ENCODE results near the gene PPEF2.
"Not testable (repeated sequence)": the region's sequence is repeated elsewhere in the genome, so short reads cannot be mapped to it uniquely, and the experiment has no call there.

The PPEF2 gene, protein sequence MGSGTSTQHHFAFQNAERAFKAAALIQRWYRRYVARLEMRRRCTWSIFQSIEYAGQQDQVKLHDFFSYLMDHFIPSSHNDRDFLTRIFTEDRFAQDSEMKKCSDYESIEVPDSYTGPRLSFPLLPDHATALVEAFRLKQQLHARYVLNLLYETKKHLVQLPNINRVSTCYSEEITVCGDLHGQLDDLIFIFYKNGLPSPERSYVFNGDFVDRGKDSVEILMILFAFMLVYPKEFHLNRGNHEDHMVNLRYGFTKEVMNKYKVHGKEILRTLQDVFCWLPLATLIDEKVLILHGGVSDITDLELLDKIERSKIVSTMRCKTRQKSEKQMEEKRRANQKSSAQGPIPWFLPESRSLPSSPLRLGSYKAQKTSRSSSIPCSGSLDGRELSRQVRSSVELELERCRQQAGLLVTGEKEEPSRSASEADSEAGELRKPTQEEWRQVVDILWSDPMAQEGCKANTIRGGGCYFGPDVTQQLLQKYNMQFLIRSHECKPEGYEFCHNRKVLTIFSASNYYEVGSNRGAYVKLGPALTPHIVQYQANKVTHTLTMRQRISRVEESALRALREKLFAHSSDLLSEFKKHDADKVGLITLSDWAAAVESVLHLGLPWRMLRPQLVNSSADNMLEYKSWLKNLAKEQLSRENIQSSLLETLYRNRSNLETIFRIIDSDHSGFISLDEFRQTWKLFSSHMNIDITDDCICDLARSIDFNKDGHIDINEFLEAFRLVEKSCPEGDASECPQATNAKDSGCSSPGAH

DNA sequence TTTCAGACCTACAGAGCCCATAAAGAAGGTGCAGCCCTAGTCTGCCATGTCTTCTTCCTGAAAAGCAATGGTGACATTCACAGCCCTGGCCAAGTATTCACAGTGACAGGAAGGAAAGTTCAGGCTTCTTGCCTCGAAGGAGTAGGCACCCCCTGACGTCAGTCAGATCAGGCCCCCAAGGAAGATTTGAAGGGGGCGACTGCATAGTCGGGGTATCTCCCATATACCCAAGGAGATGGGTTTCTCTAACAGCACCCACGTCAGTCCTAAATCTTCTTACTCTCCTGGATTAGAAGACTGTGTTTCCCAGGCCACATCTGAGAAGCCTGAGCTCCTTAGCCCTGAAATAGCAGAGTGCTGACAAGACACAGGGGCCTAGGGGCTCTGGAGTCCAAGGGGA is at the start of gene PPEF2:
Gene PPEF2 (minus strand): TSS at position 101 of the 400 bp plus-strand sequence. CDS start 6,127 bp downstream, outside the sequence.
- DNase-seq, result no peak

DNA sequence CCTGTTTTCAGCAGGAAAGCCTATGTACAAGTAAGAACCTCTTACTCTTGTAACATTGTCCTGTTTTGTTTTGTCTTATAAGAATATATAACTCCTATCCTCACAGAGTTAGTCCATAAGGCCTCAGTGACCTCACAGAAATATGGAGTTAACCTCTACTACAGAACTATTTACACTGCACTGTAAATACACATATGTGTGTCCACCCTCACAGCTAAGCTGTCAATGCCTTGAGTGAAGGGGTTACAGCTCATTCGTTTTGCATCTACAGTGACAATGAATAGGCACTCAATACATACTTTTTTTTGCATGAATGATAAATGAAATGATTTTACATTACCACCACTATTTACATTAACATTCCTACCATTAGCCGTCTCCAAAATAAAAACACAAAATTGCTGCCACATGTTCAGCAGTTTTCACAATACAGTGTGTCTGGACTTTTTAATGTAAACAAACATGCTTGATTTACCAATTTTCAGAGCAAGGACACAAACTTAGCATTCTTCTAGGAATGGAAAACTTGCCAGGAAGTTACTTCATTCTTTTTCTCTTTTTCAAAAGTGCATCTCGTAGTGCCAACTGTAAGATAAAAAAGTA is 48.1 kb upstream of the PPEF2 start:
- no peak for DNase-seq

DNA sequence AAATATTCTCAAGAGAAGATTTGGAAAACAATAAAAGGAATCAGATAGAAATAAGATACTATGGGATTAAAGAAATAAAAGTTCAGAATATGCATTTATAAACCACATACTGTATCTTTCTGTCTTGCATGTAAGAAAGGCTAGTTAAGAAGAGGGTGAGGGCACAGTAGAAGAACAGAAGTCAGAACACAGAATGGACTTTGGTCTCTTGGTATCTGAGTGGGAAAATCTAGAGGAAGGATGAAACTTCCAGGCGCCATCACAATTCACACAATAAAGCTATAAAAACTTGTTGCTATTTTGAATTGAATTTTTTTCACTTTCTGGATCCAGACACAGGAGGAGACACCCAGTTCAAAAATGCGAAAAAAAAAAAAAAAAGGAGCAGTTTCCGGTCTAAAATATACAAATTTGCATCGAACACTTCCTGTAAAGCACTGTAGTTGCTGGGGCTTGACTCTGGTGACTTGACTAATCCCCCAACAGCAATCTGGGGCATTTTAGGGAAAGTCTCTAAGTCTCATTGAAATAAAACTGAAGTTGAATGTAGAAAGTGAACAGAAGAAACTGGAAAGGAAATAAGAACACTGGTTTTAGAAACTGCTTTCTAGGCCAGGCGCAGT is 46.7 kb upstream of the PPEF2 start:
- DNase-seq, result no peak

DNA sequence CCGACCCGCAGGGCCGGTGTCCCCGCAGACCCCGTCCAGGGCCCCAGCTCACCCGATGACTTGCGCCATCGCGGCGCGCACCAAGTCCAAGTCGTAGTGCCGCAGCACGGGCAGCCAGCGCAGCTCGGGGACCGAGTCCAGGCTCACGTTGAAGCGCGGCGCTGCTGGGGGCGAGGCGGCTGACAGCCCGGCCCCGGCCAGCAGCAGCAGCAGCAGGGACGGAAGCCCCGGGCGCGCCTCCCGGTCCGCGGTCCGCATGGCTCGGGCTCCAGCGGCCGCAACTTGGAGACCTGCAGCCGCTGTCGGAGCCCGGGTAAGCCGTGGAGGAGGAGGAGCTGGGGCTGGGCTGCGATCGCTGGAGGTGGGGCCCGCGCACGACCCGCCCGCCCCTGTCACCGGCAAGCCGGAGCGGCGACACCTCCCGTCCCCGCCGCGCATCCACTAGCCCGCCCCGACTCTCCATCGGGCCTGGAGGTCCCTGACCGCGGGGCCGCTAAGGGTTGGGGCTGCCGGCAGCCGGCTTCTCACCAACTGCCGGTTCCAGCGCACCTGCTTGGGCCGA is 38.5 kb upstream of the PPEF2 start, which contains the start of gene NAAA:
Gene NAAA (minus strand): TSS at position 322 of the 562 bp plus-strand sequence. CDS start 64 bp downstream, at position 258.
- DNase-seq, result peak; percentile 9 to 68

DNA sequence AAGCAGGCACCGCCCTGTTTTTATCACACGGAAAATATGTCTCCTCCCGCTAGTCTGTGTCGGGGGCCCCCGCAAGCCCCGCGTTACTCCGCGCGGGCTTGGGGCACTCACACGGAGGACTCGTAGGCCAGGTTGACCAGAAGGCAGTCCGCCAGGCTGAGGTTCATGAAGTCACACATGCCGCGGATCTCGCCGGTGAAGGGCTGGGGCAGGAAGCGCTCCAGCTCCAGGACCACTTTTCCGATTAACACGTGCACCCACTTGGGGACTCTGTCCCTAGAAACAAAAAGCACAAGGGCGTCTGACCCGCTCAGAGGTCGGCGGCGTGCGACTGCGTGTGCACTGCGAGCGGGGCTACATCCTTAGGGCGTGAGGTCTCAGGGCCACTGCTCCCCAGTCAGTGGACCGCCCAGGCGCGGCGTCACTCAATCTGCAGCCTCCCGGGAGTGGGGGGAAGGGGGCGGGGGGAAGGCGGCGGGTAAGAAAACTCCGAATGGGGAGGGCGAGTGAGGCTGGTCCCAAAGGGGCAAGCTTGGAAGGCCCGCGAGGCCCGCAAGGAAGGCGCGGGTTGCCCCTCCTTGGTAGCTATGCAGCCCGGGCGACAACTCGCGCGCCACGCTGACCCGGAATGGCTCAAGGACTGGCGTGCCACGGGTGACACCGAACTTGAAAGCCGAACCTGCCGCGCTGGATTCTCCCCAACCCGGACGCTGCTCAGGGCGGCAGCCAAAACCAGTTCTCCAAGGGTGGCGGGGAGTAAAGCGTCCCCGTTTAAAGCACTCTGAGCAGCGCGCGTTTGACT is 37.8 kb upstream of the PPEF2 start:
- peak; percentile 51 to 74 for DNase-seq

DNA sequence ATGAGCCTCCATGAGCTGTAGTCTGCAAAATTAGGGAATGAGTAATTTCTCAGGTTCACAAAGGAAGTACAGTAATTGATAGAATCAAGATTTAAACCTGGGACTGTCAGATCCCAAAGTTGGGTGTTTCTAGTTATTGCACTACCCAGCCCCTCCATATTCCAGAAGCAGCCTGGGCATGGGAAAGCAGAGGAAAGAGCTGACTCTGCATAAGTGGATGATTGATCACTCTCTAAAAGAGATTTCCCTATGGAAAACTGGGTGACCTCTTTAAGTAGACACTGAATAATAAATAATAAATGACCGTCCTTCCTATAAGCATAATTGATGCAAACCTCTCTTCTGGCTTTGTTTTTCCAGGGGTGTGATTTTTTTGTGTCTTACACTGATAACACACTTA is 33.4 kb upstream of the PPEF2 start:
- no peak for DNase-seq

DNA sequence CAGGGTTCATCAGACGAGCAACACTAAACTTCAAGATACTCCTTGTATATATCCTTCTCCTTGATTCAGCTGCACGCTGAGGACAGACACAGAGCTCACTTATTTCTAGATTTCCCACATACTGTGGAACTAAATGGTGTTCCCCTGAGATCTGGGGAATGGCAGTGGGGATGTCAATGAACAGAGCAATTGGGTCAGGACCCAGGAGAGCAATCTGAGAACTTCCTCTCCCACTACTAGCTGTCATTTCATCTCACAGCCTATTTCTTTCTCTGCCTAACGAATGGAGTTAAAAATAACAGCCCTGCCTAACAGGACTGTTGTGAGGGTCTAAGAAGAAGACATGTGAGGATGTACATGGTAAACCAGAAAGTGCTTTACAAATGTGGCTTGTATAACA is 27.9 kb upstream of the PPEF2 start:
- no peak for DNase-seq

DNA sequence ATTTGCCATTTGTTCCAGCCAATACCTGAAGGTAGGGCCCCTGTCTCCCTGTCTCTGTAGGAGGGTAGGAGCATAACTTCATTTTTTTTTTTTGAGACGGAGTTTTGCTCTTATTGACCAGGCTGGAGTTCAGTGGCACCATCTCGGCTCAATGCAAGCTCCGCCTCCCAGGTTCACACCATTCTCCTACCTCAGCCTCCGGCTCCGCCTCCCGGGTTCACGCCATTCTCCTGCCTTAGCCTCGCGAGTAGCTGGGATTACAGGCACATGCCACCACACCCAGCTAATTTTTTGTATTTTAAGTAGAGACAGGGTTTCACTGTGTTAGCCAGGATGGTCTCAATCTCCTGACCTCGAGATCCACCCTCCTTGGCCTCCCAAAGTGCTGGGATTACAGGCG is 22.7 kb upstream of the PPEF2 start:
- not testable (repeated sequence) for DNase-seq

DNA sequence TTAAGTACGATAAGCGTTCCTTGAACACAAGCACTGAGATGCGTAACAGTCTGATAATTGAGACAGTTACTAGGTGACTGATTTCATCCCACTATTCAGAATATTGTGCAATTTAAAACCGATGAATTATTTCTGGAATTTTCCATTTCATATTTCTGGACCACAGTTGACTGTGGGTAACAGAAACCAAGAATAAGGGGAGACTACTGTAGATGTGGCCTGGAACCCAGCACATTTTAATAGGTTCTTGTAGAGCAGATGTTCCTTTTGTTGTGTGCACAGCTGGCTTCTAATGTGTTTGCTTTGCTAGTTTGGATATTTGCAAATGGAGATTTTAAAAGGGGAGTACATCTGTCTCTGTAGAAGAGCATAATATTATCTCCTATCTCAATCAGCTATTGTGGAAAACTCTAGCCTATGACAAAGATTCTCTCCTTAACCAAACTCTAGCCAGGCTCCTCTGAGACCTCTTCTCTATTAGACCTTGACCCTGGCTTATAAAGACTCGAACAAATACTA is 22.1 kb upstream of the PPEF2 start:
- no peak for DNase-seq

DNA sequence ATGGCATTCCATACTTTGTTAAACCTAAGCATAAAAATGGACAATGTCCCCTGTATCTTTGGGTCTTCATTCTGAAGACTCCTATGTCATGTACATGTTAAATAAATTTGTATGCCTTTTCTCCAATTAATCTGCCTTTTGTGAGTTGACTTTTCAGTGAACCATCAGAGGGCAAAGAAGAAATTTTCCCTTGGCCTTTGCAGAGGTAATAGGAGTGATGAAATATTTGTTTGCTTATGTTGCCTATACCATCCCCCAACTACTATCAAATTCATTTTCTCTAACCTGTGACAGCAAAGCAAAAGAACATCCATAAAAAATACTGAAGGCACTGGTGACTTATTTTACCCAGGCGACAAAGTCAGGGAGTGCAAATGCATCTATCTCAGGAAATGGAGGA is 20.3 kb upstream of the PPEF2 start:
- no peak for DNase-seq

DNA sequence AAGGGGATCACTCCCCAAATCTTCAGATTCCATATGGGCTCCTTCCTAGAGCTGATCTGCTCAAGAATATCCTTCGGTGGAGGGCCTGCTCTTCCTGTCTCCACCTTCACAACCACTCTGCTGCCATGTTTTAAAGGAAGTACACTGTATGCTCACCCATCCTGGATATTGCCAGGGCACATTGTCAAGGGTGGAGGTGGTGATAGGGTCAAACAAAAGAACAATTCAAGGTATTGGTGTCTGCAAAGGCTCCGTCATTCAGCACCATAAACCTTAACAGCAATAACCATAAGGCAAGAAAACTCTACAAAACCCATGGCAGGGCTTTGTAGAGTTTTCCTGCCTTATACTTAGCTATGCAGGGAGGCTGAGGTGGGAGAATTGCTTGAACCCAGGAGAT is 19.7 kb upstream of the PPEF2 start:
- DNase-seq, result no peak

DNA sequence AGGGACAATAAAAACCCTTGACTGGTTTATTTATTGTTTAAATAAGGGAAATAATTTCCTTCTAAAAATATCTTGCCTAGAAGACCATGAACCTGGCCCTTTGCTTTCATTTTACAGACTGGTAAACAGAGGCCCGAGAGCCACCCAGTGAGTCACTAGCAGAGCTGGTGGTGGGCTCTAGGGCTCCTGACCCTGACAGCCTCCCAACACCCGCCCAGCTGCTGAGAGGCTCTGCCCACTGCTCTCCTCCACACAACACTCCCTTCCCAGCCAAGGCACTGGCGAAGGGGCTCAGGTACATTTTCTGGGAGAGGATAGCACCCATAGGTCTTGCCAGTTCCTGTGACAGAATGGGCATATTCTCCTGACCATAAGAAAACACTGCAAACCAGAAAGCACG is 18.1 kb upstream of the PPEF2 start:
- DNase-seq, result no peak

DNA sequence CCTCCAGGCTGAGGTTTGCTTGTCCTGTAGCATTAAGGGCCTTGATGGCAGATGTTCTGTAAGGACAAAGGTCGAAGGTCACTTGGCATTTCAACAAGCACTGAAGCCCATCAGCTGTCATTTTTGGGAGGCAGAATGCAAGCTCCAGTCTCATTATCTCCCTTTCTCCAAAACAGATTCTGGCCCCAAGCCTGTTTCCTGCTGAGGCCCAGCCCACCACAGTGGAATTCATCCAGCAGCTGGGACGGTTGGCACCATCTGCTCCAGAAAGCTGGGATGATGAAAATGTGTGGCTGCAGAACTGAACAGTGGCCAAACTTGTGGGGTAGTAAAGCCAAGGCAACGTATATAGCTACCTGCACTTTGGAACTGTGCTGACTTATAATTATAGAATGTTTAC is 17.7 kb upstream of the PPEF2 start:
- no peak for DNase-seq

DNA sequence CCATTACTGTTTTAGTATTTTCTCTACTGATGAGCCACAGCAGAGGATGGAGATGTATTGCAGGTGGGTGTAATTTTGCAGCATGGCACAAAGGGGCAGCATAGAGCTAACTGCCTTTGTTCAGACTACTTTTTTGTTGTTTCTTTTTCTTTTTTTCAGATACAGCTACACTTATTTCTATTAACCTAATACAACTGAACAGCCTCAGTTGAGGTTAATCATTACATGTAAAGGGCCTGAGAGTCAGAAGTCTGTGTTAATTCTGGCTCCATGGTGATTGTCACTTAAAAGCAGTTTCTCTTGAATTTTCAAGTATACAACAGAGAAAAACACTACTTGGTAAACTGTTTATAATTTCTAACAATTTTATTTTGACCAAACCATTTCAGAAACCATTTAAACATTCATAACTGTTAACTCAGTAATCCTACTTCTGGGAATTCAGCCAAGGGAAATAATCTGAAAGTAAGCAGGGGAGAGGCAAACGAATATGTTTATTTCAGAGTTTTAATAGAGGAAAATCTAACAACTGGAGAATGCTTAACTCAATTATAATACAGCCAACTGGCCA is 13.9 kb upstream of the PPEF2 start:
- peak in 1 of 2 donors; percentile 40 for DNase-seq

DNA sequence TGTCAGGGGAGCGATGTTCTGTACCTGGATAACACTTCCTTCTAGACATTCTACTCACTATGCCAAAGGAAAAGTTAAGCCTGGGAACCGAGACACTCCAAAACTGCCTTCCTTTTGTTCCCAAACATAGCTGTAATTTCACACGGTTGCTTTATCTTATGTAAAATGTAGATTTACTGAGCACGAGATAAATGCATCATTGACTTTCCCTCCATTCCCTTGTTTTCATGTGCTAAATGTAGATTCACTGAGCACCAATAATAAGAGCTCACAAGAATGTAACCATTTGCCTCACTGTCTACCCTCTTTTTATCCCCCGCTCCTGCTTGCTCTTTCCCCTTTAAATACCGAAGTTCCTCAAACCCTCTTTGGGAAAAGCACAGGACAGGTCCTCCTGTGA is 10.7 kb upstream of the PPEF2 start:
- DNase-seq, result no peak

DNA sequence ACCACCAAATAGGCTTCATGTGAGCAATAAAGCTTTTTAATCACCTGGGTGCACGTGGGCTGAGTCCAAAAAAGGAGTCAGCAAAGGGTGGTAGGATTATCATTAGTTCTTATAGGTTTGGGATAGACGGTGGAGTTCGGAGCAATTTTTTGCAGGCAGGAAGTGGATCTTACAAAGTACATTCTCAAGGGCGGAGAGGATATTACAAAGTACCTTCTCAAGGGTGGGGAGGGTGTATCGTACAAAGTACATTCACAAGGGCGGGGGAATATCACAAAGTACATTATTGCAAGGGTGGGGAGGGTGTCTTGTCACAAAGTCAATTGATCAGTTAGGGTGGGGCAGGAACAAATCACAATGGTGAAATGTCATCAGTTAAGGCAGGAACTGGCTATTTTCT is 8.6 kb upstream of the PPEF2 start:
- not testable (repeated sequence) for DNase-seq

DNA sequence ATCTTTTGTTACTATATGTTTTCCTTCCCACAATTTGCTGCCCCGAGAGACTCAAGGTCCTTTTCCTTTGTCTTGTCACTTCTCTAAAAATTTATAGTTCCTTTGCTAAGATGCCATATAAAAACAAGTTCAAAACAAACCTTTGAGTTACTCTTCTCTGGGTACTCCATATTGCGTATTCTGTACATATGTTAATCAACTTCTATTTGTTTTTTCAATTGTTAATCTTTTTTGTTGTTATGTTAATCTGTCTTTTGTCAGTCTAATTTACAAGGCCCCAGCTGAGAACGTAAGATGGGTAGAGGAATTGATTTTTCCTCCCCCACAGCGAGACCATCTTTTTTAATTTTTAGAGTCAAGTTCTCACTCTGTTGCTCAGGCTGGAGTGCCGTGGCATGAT is 7.2 kb upstream of the PPEF2 start:
- no peak for DNase-seq

DNA sequence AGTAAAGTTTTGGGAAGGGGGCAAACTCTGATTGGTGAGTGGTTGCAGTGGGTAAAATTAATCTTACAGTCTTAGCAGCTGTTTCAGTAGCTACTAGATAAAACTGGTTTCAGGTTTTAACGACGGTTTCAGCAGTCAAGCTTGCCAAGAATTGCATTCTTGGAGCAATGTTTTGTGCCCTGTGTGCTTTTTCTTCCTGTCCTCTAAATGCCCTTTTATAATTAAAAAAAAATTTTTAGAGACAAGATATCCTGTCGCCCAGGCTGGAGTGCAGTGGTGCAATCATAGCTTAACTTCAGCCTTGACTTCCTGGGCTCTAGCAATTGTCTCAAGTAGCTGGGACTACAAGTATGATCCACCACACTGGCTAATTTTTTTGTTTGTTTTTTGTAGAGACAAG is 6.3 kb upstream of the PPEF2 start:
- no peak for DNase-seq

DNA sequence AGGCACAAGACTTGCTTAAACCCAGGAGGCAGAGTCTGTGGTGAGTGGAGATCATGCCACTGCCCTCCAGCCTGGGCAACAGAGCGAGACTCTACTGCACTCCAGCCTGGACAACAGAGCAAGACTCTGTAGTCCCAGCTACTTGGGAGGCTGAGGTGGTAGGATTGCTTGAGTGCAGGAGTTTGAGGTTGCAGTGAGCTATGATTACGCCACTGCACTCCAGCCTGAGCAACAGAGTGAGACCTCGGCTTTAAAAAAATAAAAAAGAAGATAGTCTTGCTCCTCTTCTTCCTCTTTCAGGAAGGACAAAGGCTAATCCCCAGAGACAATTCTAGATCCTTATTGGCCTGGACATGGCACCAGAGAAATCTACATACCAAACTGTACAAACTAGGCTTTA is 5.7 kb upstream of the PPEF2 start:
- DNase-seq, result no peak

DNA sequence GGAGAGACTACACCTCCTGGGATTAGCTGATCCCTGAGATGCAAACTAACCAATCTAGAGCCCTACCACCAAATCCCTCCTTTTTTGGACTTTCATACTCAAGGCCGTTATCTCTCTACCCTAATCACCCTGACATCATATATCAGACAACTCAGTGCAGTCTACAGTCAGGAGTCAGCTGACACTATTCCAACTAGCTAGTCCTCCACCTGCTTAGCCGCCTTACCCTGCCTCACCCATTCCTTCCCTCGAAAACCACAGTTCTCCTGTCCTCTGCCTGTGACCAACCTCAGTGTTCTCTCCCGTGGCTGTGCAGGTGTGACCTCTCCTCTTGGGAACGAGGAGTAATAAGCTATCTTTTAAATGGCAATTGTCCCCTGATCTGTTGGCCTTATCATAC is 1.8 kb upstream of the PPEF2 start:
- no peak for DNase-seq

DNA sequence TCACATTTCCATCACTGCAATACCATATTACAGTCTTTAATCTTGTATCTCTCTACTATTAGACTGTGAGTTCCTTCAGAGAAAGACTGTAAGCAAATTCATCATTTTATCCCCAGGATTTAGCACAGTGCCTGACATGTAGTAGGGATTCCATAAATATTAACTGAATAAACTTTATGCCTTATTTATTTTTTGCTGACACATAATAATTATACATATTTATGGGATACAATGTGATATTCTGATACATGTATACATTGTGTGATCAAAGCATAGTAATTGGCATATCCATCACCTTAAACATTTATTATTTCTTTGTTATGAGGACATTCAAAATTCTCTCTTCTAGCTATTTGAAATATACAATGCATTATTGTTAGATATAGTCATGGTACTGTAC is 3.7 kb downstream of the PPEF2 start:
- DNase-seq, result no peak

Measured in bone marrow (tissue), 2 donors.